ACC112 (cell line): ENCODE data around the gene DEAF1.

ENCODE experiments used
- H2AFZ ChIP-seq: fragments of 200-600 bp; sonication (generic); one replicate; pipeline ENCODE4 v1.6.0; 2017; ENCODE audit warnings: antibody characterized with exemption, low read length; ENCODE audit not compliant: unreplicated experiment
- H3K27ac ChIP-seq: fragments of 200-600 bp; sonication (generic); 2 replicates; pipeline ENCODE4 v1.5.1; 2014; ENCODE audit warnings: low read depth, mild to moderate bottlenecking, antibody characterized with exemption, low read length, moderate library complexity
- H3K27me3 ChIP-seq: fragments of 200-600 bp; sonication (generic); 2 replicates; pipeline ENCODE4 v1.6.1; 2014; ENCODE audit warnings: mild to moderate bottlenecking, antibody characterized with exemption, low read length, moderate library complexity, mixed read lengths; ENCODE audit not compliant: insufficient read depth
- H3K36me3 ChIP-seq: fragments of 200-600 bp; sonication (generic); 2 replicates; pipeline ENCODE4 v1.6.1; 2016; ENCODE audit warnings: mild to moderate bottlenecking, antibody characterized with exemption, low read length, moderate library complexity, mixed read lengths; ENCODE audit not compliant: insufficient read depth
- H3K4me1 ChIP-seq: fragments of 200-600 bp; sonication (generic); one replicate; pipeline ENCODE4 v1.6.1; 2016; ENCODE audit warnings: low read length, mixed read lengths; ENCODE audit not compliant: insufficient read depth, unreplicated experiment, control insufficient read depth
- H3K4me3 ChIP-seq: fragments of 200-600 bp; sonication (generic); 2 replicates; pipeline ENCODE4 v1.5.1; 2014; ENCODE audit warnings: mild to moderate bottlenecking, low read depth, low read length
- H3K79me2 ChIP-seq: fragments of 200-600 bp; sonication (generic); one replicate; pipeline ENCODE4 v1.6.0; 2016; ENCODE audit warnings: low read length; ENCODE audit not compliant: control insufficient read depth, unreplicated experiment, insufficient read depth

DEAF1 gene

DNA sequence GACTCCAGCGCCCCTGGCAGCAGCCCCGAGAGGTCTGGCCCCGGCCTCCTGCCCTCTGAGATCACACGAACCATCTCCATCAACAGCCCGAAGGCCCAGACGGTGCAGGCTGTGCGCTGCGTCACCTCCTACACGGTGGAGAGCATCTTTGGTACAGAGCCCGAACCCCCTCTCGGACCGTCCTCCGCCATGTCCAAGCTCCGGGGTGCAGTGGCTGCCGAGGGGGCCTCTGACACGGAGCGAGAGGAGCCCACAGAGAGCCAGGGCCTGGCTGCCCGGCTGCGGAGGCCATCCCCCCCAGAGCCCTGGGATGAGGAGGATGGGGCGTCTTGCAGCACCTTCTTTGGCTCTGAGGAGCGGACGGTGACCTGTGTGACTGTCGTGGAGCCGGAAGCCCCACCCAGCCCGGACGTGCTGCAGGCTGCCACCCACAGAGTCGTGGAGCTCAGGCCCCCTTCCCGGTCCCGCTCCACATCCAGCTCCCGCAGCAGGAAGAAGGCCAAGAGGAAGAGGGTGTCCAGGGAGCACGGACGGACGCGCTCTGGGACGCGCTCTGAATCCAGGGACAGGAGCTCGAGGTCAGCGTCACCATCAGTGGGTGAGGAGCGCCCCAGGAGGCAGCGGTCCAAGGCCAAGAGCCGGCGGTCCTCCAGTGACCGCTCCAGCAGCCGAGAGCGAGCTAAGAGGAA, 86.9 kb downstream of the DEAF1 start:
- Histone ChIP-seq H3K36me3 (peaks cover 23% of the 10 kb centered on the region; the same call in 1 of the 2 replicates), H3K4me1 (peaks cover 4% of the 10 kb centered on the region), H3K4me3 (no peak overlapping the region), H3K27me3 (no peaks in the 10 kb centered on the region), H3K79me2 (peaks cover 5% of the 10 kb centered on the region), H2AFZ (no peak overlapping the region), H3K27ac (no peak overlapping the region)

DNA sequence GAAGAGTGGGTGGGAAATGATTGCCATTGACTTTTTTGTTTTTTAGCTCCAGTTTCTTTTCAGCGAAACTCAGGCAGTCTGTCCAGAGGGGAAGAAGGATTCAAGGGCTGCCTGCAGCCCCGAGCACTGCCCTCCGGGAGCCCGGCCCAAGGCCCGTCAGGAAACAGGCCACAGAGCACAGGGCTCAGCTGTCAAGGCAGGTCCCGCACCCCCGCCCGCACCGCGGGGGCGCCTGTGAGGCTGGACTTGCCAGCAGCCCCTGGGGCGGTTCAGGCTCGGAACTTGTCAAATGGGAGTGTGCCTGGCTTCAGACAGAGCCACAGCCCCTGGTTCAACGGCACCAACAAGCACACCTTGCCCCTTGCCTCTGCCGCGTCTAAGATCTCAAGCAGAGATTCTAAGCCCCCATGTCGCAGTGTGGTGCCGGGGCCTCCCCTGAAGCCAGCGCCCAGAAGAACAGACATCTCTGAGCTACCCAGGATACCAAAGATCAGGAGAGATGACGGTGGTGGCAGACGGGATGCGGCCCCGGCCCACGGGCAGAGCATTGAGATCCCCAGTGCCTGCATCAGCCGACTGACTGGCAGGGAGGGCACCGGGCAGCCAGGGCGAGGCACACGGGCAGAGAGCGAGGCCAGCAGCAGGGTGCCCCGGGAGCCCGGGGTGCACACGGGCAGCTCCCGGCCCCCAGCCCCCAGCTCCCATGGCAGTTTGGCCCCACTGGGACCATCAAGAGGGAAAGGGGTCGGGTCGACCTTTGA, 87.8 kb downstream of the DEAF1 start:
- Histone ChIP-seq H3K36me3 (peaks cover 21% of the 10 kb centered on the region; the same call in 1 of the 2 replicates), H3K4me3 (no peak overlapping the region), H3K4me1 (no peaks in the 10 kb centered on the region), H3K27ac (no peak overlapping the region), H3K27me3 (no peaks in the 10 kb centered on the region), H3K79me2 (peaks cover 5% of the 10 kb centered on the region), H2AFZ (no peak overlapping the region)

GRCh38 chr11:606245-606644, 88.8 kb downstream of the DEAF1 start:
- Histone ChIP-seq H3K27ac (peak overlapping the region; percentile 12; the same call in 1 of the 2 replicates), H2AFZ (no peak overlapping the region), H3K4me1 (no peaks in the 10 kb centered on the region), H3K79me2 (peaks cover 5% of the 10 kb centered on the region), H3K4me3 (no peak overlapping the region), H3K36me3 (peaks cover 21% of the 10 kb centered on the region; the same call in 1 of the 2 replicates), H3K27me3 (no peaks in the 10 kb centered on the region)

DNA sequence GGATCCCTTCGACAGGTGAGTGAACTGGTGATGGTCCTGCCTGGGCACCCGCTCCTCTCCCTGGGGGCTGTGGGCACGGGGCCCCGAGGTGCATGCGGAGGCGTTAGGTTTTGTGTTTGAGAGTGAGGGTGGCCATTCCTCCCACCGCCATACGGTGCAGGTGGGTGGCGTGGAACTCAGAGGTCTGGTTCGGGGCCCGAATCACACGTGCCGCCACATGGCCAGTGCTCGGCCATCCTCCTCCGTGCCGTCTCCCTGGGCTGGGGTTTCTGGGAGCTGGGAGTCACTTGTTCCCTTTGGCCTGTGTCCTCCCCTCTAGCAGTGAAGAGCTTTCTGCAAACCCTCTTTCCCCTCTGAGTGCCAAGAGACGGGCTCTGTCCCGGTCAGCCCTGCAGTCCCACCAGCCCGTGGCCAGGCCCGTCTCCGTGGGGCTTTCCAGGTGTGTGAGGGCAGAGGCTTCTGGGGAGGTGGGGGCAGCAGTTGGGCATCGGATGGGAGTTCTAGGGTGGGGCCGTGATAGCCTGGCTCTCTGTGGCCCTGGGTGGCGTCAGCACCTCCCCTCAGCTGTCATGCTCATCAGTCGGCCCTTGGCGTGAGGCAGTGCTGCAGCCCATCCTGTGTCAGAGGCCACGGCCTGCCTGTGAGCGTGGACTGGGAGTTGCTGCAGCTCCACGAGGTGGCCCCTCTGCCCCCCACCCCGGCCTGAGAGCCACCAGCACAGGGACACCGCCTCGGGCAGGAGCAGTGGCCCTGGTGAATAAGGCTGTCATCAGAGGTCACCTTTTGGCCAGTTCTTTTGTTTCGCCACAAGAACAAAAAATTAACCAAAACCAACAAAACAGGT, 89.5 kb downstream of the DEAF1 start:
- Histone ChIP-seq H3K79me2 (peaks cover 5% of the 10 kb centered on the region), H3K4me3 (no peak overlapping the region), H3K36me3 (peaks cover 18% of the 10 kb centered on the region; the same call in 1 of the 2 replicates), H2AFZ (no peak overlapping the region), H3K4me1 (no peaks in the 10 kb centered on the region), H3K27me3 (no peaks in the 10 kb centered on the region), H3K27ac (no peak overlapping the region)

DNA sequence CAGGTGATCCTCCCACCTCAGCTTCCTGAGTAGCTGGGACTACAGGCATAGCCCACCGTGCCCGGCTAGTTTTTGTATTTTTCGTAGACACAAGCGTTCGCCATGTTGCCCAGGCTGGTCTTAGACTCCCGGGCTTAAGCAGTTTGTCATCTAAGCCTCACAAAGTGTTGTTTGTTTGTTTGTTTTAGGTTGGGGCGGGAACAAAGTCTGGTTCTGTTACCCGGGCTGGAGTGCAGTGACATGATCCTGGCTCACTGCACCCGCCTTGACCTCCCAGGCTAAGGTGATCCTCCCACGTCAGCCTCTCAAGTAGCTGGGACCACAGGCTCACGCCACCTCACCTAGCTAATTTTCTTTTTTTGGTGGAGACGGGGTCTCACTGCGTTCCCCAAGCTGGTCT, 91.9 kb downstream of the DEAF1 start:
- Histone ChIP-seq H3K4me3 (no peak overlapping the region), H3K4me1 (no peaks in the 10 kb centered on the region), H3K79me2 (peaks cover 3% of the 10 kb centered on the region), H3K27me3 (no peaks in the 10 kb centered on the region), H2AFZ (no peak overlapping the region), H3K27ac (no peak overlapping the region), H3K36me3 (peaks cover 27% of the 10 kb centered on the region)

DNA sequence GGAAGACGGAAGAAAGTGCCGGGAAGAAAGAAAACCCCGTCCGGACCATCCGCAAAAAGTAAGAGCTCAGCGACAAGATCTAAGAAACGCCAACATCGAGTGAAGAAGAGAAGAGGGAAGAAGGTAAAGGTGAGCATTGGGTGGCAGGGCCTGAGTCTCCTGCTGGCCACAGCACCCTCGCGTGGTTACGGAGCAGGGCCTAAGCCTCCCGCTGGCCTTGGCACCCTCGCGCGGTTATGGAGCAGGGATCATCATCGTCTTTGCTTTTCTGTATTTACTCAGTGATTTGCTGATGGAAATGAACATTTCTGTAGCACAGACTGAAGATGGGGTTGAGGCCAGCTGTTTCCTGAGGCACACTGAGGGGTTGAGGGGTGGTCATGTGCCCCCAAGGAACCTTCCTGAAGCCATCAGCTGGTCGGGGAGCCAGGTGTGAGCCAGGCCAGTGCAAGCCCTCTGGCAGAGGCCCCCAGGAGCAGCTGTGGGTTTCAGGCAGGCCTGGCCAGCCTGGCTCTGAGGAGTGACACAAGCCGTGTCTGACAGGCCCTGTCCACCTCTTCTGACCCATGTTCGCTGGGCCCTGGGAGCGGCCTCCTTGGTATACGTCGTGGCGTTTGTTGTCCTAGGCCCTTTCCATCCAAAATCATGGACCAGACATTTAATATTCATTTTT, 93.3 kb downstream of the DEAF1 start:
- H3K27ac ChIP-seq = no peak overlapping the region
- no peaks in the 10 kb centered on the region for H3K4me1 ChIP-seq
- H2AFZ ChIP-seq = no peak overlapping the region
- H3K27me3 ChIP-seq = no peaks in the 10 kb centered on the region
- no peak overlapping the region for H3K4me3 ChIP-seq
- peaks cover 3% of the 10 kb centered on the region for H3K79me2 ChIP-seq
- H3K36me3 ChIP-seq = peaks cover 25% of the 10 kb centered on the region

GRCh38 chr11:598005-598680, 96.9 kb downstream of the DEAF1 start:
- Histone ChIP-seq H3K4me1 (no peaks in the 10 kb centered on the region), H3K79me2 (peaks cover 19% of the 10 kb centered on the region), H3K36me3 (peaks cover 24% of the 10 kb centered on the region)

DNA sequence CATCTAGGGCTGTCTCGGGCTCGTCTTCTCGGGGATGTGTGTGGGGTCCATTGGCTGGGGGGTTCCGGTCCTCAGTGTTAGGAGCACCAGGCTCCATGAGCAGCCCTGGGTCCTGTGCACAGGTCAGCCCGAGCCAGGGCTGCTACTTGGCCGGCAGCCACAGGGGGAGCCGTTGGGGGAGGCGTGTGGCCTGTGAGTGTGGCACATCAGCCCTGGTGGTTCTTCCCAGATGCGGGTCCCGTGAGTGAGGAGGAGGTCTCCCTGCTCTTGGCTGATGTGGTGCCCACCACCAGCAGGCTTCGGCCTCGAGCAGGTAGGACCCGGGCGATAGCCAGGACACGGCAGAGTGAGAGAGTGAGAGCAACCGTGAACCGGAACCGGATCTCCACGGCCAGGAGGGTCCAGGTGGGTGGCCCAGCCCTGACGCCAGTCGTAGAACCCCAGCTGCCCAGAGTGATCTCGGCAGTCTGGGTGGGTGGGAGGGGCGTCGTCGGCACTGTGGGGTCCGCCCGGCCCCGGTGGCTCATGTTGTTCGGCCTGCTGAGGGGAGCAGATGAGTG, 97.8 kb downstream of the DEAF1 start:
- no peaks in the 10 kb centered on the region for H3K27me3 ChIP-seq
- H3K4me1 ChIP-seq = no peaks in the 10 kb centered on the region
- H3K36me3 ChIP-seq = peaks cover 33% of the 10 kb centered on the region
- no peak overlapping the region for H3K27ac ChIP-seq
- peaks cover 19% of the 10 kb centered on the region for H3K79me2 ChIP-seq
- H3K4me3 ChIP-seq = no peak overlapping the region
- no peak overlapping the region for H2AFZ ChIP-seq

More at GRCh38 chr11:598005-598680, 96.9 kb downstream of the DEAF1 start:
- Histone ChIP-seq H3K27ac (no peak overlapping the region), H3K27me3 (no peaks in the 10 kb centered on the region), H3K4me3 (no peak overlapping the region), H2AFZ (no peak overlapping the region)

- H3K79me2 ChIP-seq = peaks cover 23% of the 10 kb centered on the region
- no peaks in the 10 kb centered on the region for H3K4me1 ChIP-seq
- H3K4me3 ChIP-seq = no peak overlapping the region
- H3K27me3 ChIP-seq = no peaks in the 10 kb centered on the region
- no peak overlapping the region for H2AFZ ChIP-seq
- H3K27ac ChIP-seq = no peak overlapping the region
- H3K36me3 ChIP-seq = peaks cover 32% of the 10 kb centered on the region
Observed at GRCh38 chr11:596374-596773, 98.6 kb downstream of the DEAF1 start.
